Femur (tissue), 1 donor: ENCODE results near the gene OTOGL.
"Not testable (repeated sequence)": the region's sequence is repeated elsewhere in the genome, so short reads cannot be mapped to it uniquely, and the experiment has no call there.

Source experiments
- DNase-seq: peaks from one replicate; pipeline ENCODE4 v3.0.0-alpha.2; 2017

The OTOGL gene

DNA sequence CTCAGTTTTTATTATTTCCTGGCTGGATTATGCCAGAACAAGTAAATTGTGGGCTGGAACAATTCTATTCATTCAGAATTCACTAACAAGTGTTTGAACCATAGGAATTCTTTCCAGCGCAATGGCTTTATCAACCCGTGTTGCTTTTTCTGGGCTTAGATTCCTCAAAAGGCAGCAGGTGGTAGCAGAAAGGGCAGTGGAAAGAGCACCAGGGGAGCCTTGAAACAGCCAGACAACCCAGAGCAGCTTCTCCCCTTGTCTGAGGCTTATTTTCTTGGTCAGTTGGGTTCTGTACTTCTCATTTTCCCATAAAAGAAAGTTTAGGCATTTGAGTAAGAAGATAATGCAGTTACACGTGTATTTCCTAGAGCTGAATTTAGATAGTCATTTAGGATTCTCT, 130.7 kb downstream of the OTOGL start:
- peak; percentile 38 for DNase-seq

DNA sequence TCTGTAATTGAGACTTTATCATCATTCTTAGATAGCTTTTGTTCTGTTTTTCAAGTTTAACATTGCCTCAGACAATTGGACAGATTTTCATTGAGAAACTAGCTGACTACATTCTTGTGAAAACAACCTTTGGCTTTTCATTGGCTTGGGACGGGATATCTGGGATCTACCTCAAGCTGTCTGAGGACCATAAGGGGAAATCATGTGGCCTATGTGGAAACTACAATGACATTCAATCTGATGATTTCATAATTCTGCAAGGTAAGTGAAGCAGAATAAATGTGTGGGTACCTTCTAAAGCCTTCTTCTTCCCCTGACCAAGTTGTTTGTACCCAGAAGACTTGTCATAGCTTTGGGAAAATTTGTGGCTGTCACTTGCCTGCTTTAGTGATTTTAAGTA, 133.5 kb downstream of the OTOGL start:
- no peak for DNase-seq

DNA sequence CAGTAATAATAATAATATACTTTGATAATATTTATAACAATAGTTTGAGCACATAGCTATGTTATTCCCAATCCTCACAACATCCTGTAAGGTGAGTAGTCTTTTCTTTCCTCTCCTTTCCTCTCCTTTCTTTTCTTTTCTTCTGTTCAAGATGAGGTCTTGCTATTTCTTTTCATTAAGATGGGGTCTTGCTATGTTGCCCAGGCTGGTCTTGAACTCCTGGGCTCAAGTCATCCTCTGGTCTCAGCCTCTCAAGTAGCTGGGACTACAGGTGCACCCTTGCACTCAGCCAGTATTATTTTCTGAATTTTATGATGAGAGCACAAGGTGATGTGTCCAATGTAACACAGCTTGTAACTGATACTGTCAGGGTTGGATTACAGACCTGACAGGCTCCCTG, 134.6 kb downstream of the OTOGL start:
- DNase-seq = no peak

DNA sequence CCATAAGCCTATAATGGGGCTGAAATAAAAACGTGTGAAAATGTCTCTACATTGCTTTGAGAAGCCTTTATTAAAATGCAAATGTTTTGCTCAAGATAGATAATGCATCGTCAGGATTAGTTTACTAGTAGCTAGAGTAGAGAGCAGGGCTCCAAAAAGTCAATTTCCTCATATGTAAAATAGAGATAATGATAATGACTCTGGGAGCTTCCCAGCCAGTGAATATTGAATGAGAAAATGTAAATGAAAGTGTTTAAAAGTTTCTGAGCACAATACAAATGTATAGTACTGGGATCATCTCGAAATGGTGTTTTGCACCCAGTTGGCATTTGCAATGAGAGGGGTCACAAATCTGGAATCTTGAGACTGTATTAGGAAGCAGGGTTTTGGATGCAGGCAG, 135.3 kb downstream of the OTOGL start:
- no peak for DNase-seq

GRCh38 chr12:80235944-80236343, 136.6 kb downstream of the OTOGL start:
- DNase-seq = no peak

- no peak for DNase-seq
Measured at GRCh38 chr12:80239867-80240266, 140.5 kb downstream of the OTOGL start.

GRCh38 chr12:80241576-80242273, 142.4 kb downstream of the OTOGL start:
- DNase-seq = peak; percentile 19

- no peak for DNase-seq
Measured at GRCh38 chr12:80242321-80242720, 143.0 kb downstream of the OTOGL start.

GRCh38 chr12:80249581-80249980, 150.2 kb downstream of the OTOGL start:
- DNase-seq = not testable (repeated sequence)

DNA sequence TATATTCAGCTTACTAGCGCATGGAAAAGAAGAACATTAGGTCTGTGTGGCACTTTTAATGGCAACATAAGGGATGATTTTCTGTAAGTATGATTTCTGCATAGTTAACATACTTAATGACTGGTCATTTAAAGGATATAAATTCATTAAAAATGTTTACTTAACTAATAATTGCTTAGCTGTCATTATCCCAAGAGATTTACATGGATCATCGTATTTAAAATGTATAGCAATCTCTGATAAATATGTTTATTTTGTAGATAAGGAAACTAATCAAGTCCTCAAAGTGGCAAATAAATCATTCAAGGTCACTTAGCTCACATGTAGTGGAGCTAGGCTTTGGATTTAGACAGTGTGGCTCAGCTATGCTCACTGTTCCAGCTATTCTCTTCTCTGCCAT, 158.6 kb downstream of the OTOGL start:
- DNase-seq = no peak

DNA sequence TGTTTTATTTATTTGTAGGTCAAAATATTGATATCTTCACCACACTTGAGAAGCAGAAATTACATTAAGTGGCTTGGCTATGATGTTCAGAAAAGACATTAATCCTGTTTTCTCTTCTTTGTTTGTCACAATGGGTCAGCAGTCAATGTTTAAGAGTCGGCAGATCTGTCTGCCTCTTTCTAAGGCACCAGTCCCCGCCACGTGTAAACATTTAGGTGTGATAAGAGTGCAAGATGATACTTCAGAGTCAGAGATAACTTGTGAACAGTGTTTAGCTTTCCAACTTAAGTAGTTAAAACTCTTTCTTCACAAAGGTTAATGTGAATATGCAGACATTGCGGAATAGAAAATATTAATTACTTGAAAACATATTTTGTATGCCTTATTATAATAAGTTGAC, 160.9 kb downstream of the OTOGL start:
- DNase-seq = no peak

DNA sequence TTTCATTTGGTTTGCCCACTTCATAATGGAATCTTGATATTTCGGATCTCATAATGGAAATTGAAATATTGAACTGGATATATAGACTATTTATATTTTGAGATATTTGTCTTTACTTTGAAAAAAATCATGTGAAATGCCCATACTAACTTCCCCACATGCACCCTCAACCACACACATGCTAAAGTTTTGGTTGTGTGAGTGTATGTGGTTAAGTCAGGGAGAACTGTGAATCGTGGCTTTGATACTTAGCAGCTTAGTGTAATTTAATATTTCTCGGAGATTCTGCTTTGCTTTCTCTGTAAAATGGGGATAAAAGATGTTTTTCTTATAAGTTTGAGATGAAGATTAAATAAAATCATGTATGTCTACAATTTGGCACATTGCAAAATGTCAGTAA, 162.1 kb downstream of the OTOGL start:
- no peak for DNase-seq

DNA sequence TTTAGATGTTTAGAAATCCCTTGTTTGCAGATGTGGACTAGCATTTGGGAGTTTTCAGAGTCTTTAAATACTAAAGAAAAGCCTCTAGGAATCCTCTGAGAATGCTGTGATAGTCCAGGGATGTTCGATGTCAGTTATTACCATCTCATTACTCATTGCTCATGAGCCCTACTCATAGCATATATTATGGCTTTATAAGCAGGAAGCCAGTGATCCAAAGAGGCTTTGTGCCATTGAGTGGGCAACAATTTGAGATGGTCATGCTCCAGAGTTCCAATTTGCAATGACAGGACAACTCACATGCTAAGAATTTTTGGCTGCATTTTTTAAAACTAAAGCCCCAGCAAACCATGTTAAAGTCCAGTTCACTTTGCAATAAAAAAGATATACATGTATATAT, 163.0 kb downstream of the OTOGL start:
- no peak for DNase-seq

- no peak for DNase-seq
Measured at GRCh38 chr12:80262771-80263170, 163.4 kb downstream of the OTOGL start.

GRCh38 chr12:80264386-80264785, 165.0 kb downstream of the OTOGL start:
- no peak for DNase-seq

DNA sequence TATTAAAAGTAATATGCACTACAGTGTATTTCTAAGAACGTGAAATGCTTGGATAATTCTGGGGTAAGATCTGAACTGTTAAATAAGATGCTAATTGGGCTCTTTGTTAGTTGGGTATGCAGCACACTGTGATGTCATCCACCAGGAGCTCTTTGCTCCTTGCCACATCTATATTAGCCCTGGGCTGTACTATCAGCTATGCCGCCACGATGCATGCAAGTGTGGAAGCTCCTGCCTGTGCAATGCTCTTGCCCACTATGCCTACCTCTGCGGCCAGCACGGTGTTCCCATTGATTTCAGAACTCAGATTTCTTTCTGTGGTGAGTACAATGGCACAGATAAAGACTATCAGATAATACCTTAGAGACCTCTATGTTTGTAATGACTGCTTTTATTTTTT, 165.6 kb downstream of the OTOGL start:
- DNase-seq = no peak

DNA sequence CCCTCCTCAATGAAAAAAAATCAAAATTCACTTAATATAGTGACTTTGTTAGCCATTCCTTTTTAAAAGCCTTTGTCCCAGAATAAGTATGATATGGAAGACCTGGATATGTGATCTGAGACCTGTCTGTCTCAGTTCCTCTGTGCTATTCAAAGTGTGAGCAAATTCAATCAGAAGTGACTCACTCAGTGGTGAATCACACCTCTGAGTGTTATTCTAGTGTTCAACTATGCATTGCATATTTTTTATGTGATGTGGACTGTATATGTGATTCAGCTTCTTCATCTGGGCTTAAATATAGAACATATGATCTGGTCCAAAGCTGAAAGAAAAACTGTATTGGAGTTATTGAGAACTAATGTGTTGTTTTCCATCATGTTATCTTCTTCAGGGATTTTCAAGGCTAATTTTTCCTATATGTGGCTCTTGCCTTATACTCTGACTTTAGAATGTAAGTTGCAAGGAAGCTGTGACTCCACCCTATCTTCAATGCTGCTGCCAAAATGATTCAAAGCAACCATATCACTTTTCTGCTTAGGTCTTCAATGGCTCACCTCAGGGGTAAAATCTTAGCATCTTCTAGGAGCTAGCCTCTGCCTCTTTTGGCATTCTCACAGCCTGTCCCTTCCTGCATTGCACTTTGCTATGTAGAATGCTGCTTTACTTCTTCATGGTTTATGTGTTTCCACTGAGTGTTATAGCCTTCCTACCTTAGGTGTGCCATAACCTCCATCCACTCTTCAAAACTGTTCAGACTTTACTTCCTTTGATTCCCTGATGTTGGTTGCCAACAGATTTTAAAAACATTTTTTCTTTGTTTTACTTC, 169.8 kb downstream of the OTOGL start:
- no peak for DNase-seq

DNA sequence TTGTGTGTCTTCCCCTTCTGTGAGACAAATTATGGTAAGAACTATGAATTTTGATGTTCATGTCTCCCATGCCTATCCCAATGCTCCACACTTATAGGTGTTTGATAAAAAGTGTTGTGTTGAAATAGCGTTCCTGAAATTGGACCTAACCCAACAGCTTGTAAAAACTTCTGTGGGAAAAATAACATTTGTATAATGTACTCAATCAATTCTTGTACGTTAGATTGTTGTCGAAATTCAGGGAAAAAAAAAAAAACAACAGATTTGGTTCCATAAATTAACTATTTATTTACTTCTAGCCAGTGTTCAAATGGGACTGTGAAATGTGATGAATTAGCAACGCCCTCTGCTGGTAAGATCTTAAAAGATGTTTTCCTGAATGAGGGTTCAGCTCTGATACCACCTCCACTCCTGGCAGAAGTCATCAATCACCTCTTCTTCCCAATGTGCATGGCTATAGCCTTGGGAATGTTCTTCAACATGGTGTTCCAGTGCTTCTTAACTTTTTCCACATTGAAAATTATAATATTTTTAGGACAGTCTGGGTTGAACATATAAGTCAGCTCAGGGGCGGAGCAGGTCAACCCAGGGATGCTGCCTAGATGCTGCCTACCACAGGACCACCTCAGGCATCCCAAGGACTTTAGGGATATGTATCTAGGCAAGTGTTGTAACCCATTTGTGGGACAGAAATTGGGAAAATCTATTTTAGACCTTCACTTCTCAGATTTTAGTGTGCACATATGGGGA, 170.6 kb downstream of the OTOGL start:
- peak; percentile 19 for DNase-seq

GRCh38 chr12:80271780-80272179, 172.4 kb downstream of the OTOGL start:
- no peak for DNase-seq

DNA sequence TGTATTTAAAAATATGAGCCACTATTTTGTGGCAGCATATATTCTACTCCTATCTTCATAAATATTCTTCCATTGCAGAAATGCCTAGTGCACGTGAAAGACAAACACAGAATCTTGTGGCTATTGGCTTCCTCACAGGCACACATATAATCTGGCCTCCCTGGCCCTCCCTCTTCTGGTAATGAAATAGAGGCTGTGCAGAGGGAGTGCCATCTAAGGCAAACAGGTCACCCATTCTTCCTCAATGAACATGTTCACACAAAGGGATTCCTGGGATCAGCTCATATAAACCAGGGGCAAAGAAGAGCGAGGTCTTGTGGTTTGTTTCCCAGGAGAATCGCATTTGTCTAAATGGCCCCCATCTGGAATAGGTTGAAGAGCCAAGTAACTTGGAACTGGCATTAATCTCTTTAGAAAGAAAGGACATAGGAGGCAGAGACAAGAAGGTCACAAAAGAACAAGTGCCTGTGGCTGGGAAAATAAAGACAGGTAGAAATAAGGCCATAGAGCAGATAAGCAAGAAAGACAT, 173.1 kb downstream of the OTOGL start:
- DNase-seq = no peak

GRCh38 chr12:80273144-80273543, 173.8 kb downstream of the OTOGL start:
- DNase-seq = no peak

DNA sequence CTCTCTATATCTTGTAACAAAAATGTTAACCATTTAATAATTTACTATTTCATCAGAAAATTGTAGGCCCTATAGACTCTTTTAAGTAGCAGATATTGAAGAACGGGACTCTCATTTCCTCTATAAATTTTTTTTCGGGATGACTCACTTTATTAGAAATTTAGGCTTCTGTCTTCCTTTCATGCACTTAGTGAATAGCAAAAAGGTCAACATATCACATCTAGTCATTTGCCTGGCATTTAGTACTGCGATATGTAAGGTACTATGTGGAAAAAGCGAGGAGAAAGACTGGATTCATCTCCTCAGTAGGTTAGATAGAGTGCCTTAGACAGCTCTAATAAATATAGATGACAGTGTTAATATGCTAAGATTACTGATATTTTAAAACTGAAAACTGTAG, 178.4 kb downstream of the OTOGL start:
- no peak for DNase-seq

DNA sequence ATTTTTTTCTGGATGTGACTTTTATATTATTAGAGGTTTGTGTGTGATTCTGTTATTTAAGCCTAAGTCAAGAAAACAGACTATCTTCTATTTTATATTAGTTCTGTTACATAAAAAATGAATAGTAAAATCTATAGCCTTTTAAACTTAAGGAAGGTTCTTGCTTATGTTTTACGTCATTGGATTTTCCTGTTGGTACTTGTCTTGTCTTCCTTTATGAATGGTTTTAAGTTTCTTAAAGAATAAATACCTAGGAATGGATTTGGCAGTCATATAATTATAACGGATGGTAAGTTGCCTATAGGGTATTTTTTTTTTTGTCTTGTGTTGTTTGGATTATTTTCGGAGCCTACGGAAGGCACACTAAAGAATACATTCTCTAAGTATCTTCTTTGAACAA, 182.9 kb downstream of the OTOGL start:
- DNase-seq = no peak

DNA sequence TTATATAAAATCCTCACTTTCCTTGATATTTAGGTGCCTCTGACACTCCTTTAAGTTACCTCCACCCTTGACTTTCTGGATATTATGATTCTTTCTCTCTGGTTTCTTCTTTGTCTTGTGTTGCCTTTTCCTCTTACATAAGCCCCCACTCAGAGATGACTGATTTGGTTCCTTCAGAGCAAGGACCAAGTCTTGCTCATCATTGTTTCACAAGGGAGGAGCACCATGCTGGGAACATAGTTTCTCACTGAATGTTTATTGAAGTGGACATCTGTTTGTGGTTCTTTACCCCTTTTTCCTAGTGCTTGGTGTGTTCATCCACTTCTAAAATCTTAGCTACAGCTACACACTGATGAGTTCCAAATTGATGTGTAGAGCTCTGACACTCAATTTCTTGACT, 183.4 kb downstream of the OTOGL start:
- no peak for DNase-seq
